IMR-90 (cell line): ENCODE data around the gene SPATA24. TPM values are rescaled to one million over a fixed set of nuclear protein-coding genes. Genes with fewer than 3 reads are reported as not detected.

Experiments
- ATAC-seq: fragments of 200-7000 bp; cut with Tn5 transposase; 2 replicates; pipeline ENCODE4 v1.9.1; 2020; ENCODE audit warnings: low read depth, mild to moderate bottlenecking, moderate library complexity
- BruUV-seq: library from RNA; stranded (reverse); fragments of 400-500 nt; replicated peaks from 2 replicates; lab custom pipeline; 2021; lab: Mats Ljungman, UMichigan
- CTCF ChIA-PET: fragments of 300-600 bp; formaldehyde crosslinking; extraction: SDS; loops from one replicate; lab custom pipeline; 2021; ENCODE audit warnings: antibody characterized with exemption; lab: Yijun Ruan, JAX
- POLR2A ChIA-PET: fragments of 300-600 bp; sonication (Branson Sonifier 250); formaldehyde crosslinking; loops from one replicate; lab custom pipeline; 2022; ENCODE audit warnings: antibody characterized with exemption; ENCODE audit not compliant: unreplicated experiment; lab: Charles Lee
- DNase-seq: peaks from one replicate; pipeline ENCODE4 v3.0.0; 2013
- H2AFZ ChIP-seq: replicated peaks from 2 replicates; pipeline ENCODE3; 2013; ENCODE audit warnings: low read length, mild to moderate bottlenecking; ENCODE audit not compliant: poor library complexity
- H2AK5ac ChIP-seq: 2 replicates; pipeline ENCODE4 v1.6.1; 2013; ENCODE audit warnings: low read depth, low read length, inconsistent platforms
- H2AK9ac ChIP-seq: replicated peaks from 2 replicates; pipeline ENCODE3; 2013; ENCODE audit warnings: mild to moderate bottlenecking, low read depth, low read length, moderate library complexity; ENCODE audit not compliant: poor library complexity
- H2BK120ac ChIP-seq: 2 replicates; pipeline ENCODE4 v1.6.1; 2013; ENCODE audit warnings: low read depth, low read length, inconsistent platforms
- H2BK15ac ChIP-seq: 3 replicates; pipeline ENCODE4 v1.6.1; 2013; ENCODE audit warnings: low read depth, low read length, inconsistent platforms
- H2BK20ac ChIP-seq: 2 replicates; pipeline ENCODE4 v1.6.1; 2013; ENCODE audit warnings: low read depth, mild to moderate bottlenecking, inconsistent platforms, low read length, moderate library complexity
- H2BK5ac ChIP-seq: 2 replicates; pipeline ENCODE4 v1.6.1; 2013; ENCODE audit warnings: mild to moderate bottlenecking, low read depth, low read length, inconsistent platforms; ENCODE audit not compliant: poor library complexity, severe bottlenecking
- H3K14ac ChIP-seq: replicated peaks from 2 replicates; pipeline ENCODE4 v1.6.1; 2013; ENCODE audit warnings: low read depth, low read length, inconsistent platforms
- H3K18ac ChIP-seq: 2 replicates; pipeline ENCODE4 v1.6.1; 2013; ENCODE audit warnings: low read depth, low read length, control low read depth
- H3K23ac ChIP-seq: 2 replicates; pipeline ENCODE4 v1.6.1; 2013; ENCODE audit warnings: low read depth, low read length, inconsistent platforms
- H3K27ac ChIP-seq: 2 replicates; pipeline ENCODE4 v1.5.1; 2013; ENCODE audit warnings: mild to moderate bottlenecking, control low read depth, low read length; ENCODE audit not compliant: insufficient read depth
- H3K27me3 ChIP-seq: 2 replicates; pipeline ENCODE4 v1.6.1; 2013; ENCODE audit warnings: low read length; ENCODE audit not compliant: control insufficient read depth, insufficient read depth
- H3K36me3 ChIP-seq: 2 replicates; pipeline ENCODE4 v1.6.1; 2013; ENCODE audit warnings: low read length, mixed read lengths; ENCODE audit not compliant: control insufficient read depth, insufficient read depth
- H3K4ac ChIP-seq: 2 replicates; pipeline ENCODE4 v1.6.1; 2013; ENCODE audit warnings: low read depth, low read length, inconsistent platforms
- H3K4me1 ChIP-seq: 2 replicates; pipeline ENCODE4 v1.6.1; 2013; ENCODE audit warnings: low read length, mixed read lengths; ENCODE audit not compliant: control insufficient read depth, insufficient read depth
- H3K4me2 ChIP-seq: 2 replicates; pipeline ENCODE4 v1.6.1; 2013; ENCODE audit warnings: low read depth, mild to moderate bottlenecking, control low read depth, low read length, moderate library complexity
- H3K4me3 ChIP-seq: 2 replicates; pipeline ENCODE4 v1.5.1; 2013; ENCODE audit warnings: low read depth, mild to moderate bottlenecking, control low read depth, low read length, moderate library complexity; ENCODE audit not compliant: insufficient read depth
- H3K56ac ChIP-seq: 2 replicates; pipeline ENCODE4 v1.6.1; 2013; ENCODE audit warnings: low read length, inconsistent platforms; ENCODE audit not compliant: insufficient read depth; ENCODE audit errors: extremely low read depth
- H3K79me1 ChIP-seq, 2 experiments: 2 replicates each; pipeline ENCODE4 v1.6.1; 2013; ENCODE audit warnings: low read length in 2 of 2, inconsistent platforms in 1 of 2, low read depth in 1 of 2
- H3K9ac ChIP-seq: 2 replicates; pipeline ENCODE4 v1.6.1; 2013; ENCODE audit warnings: low read depth, low read length, control low read depth
- H3K9me1 ChIP-seq: 2 replicates; pipeline ENCODE4 v1.6.1; 2013; ENCODE audit warnings: low read length, inconsistent platforms; ENCODE audit not compliant: insufficient read depth
- H3K9me3 ChIP-seq: 2 replicates; pipeline ENCODE4 v1.6.1; 2013; ENCODE audit warnings: low read length; ENCODE audit not compliant: control insufficient read depth, insufficient read depth
- H4K20me1 ChIP-seq: 2 replicates; pipeline ENCODE4 v1.6.1; 2013; ENCODE audit warnings: low read length, inconsistent platforms; ENCODE audit not compliant: insufficient read depth
- H4K5ac ChIP-seq: 2 replicates; pipeline ENCODE4 v1.6.1; 2013; ENCODE audit warnings: mild to moderate bottlenecking, low read depth, low read length, control low read depth
- H4K8ac ChIP-seq, 2 experiments: 2 replicates each; pipeline ENCODE4 v1.6.1; 2013; ENCODE audit warnings: low read depth in 2 of 2, low read length in 2 of 2, control low read depth in 1 of 2, inconsistent platforms in 1 of 2
- H4K91ac ChIP-seq: 2 replicates; pipeline ENCODE4 v1.6.1; 2013; ENCODE audit warnings: low read depth, low read length, inconsistent platforms; ENCODE audit not compliant: insufficient read depth
- BHLHE40 ChIP-seq: fragments of 150-350 bp; IDR thresholded peaks from 2 replicates; pipeline ENCODE4 v1.6.1; 2016; ENCODE audit warnings: mild to moderate bottlenecking, low read depth, low read length
- FOS ChIP-seq: fragments of 150-350 bp; IDR thresholded peaks from 2 replicates; pipeline ENCODE4 v1.6.1; 2016; ENCODE audit warnings: low read depth, low read length
- MAFK ChIP-seq: IDR thresholded peaks from 2 replicates; pipeline ENCODE4 v1.6.1; 2012; ENCODE audit warnings: low read depth, low read length, improper control_type of control experiment
- MAZ ChIP-seq: IDR thresholded peaks from 2 replicates; pipeline ENCODE4 v1.6.1; 2012; ENCODE audit warnings: low read depth, mild to moderate bottlenecking, low read length, improper control_type of control experiment, moderate library complexity, borderline replicate concordance
- MXI1 ChIP-seq: IDR thresholded peaks from 2 replicates; pipeline ENCODE4 v1.6.1; 2012; ENCODE audit warnings: low read depth, mild to moderate bottlenecking, low read length, moderate library complexity, borderline replicate concordance
- NFE2L2 ChIP-seq: fragments of 150-350 bp; IDR thresholded peaks from 2 replicates; pipeline ENCODE4 v1.6.1; 2016; ENCODE audit warnings: low read depth, mild to moderate bottlenecking, low read length
- WGBS, 2 experiments: methylation state at CpG; one replicate each; pipeline versions ENCODE4 v1.1.5 to v1.1.7; 2013; ENCODE audit warnings: missing lambda C conversion rate in 2 of 2; ENCODE audit not compliant: insufficient read length in 1 of 2; ENCODE audit errors: extremely low coverage in 2 of 2; 5-methylcytosine and 5-hydroxymethylcytosine counted together
- dilution Hi-C: fragments of 300-500 bp; cut with HindIII; formaldehyde crosslinking; loops from one replicate; pipeline ENCODE4 v1.14.3; 2018; ENCODE audit warnings: low sequenced_read_pairs; ENCODE audit not compliant: unreplicated experiment
- in situ Hi-C: fragments of 300-500 bp; cut with MboI; formaldehyde crosslinking; loops from 3 replicates; pipeline ENCODE4 v1.14.3; 2019; ENCODE audit warnings: low sequenced_read_pairs, inconsistent platforms, mixed read lengths
- intact Hi-C: fragments of 100-400 bp; cut with micrococcal nuclease; formaldehyde crosslinking; loops from 2 replicates; pipeline ENCODE4 v1.10.0; 2022
- polyA plus RNA-seq, 3 experiments: library from polyadenylated mRNA; depleted of rRNA; stranded (reverse); fragments of >200 nt; gene quantifications; 2 replicates each; pipeline ENCODE4 v1.2.3, GENCODE V29; 2012; ENCODE audit warnings: low replicate concordance in 1 of 3
- total RNA-seq: library from RNA; depleted of rRNA; stranded (reverse); fragments of >200 nt; gene quantifications from 2 replicates; pipeline ENCODE4 v1.2.3, GENCODE V29; 2012
- TF ChIP-seq, protein P1 (sequence below): conservative IDR thresholded peaks from 2 replicates; pipeline ENCODE4 v1.5.1; 2012; ENCODE audit warnings: mild to moderate bottlenecking, low read depth, low read length, improper control_type of control experiment
- TF ChIP-seq, protein P2 (sequence below): fragments of 150-350 bp; IDR thresholded peaks from 2 replicates; pipeline ENCODE4 v1.6.1; 2017; ENCODE audit warnings: mild to moderate bottlenecking, antibody characterized with exemption, low read length, low read depth

The SPATA24 gene
- total and polyA plus RNA-seq, 2 of the 4 experiments (the other 2 are of a cell fraction), result 4.1 to 4.3 TPM

DNA sequence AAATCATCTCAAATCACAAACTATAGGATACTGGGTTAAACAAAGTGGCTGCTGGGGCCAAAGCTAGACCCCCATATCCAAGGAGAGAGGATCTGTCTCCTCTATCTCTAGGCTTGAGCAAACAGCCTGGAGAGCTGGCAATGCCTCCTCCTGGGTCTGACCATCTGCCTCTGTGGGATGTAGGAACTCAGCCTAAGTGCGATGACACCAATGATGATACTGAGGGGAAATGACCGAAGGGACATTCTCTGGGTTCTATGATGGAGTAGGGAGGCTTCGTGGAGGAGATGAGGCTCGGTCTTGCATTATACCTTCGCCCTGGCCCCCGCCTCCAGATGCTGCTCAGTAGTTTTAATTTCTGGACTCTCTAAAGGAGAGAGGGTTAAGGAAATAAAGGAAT lies 9.3 kb upstream of the SPATA24 start:
- POLR2A ChIA-PET, result no interaction called here

More for the DNA sequence above, 9.3 kb upstream of the SPATA24 start:
- H2BK20ac ChIP-seq, result no peak overlapping the region
- no peak overlapping the region for H3K4me2 ChIP-seq
- H4K8ac ChIP-seq, result no peak overlapping the region
- no peak for ATAC-seq
- no peak overlapping the region for H3K56ac ChIP-seq
- in situ Hi-C loops (no loop called here), intact Hi-C loops (no loop called here), dilution Hi-C loops (loop anchor here (25.0 kb wide), 1 partner anchor 99 kb away; no protein-coding TSS in a partner anchor)
- no peaks in the 10 kb centered on the region for H3K9me3 ChIP-seq
- no peak overlapping the region for H3K14ac ChIP-seq
- no peak overlapping the region for H2AFZ ChIP-seq
- CTCF ChIA-PET, result interaction anchor here (0.8 kb wide), 1 partner anchor 9 kb away, joined by 3 read pairs; the partner anchor contains the start of gene SPATA24
- H3K27me3 ChIP-seq, result no peaks in the 10 kb centered on the region
- no peak for DNase-seq
- no peak overlapping the region for H2AK9ac ChIP-seq
- H4K20me1 ChIP-seq, result no peaks in the 10 kb centered on the region
- H3K9ac ChIP-seq, result no peak overlapping the region
- no peaks in the 10 kb centered on the region for H3K9me1 ChIP-seq
- H3K23ac ChIP-seq, result no peak overlapping the region
- no peak overlapping the region for H4K91ac ChIP-seq
- BruUV-seq, result no TSS peak
- H2AK5ac ChIP-seq, result no peak overlapping the region
- H3K36me3 ChIP-seq, result peaks cover 9% of the 10 kb centered on the region; the same call in 1 of the 2 replicates
- no peaks in the 10 kb centered on the region for H3K79me1 ChIP-seq
- no peak overlapping the region for H2BK15ac ChIP-seq
- no peak overlapping the region for H2BK120ac ChIP-seq
- no peak overlapping the region for H3K4me3 ChIP-seq
- TF ChIP-seq MXI1 (no peak), NFE2L2 (no peak), MAZ (no peak), FOS (no peak), BHLHE40 (no peak), MAFK (no peak)
- TF ChIP-seq, protein P1, sequence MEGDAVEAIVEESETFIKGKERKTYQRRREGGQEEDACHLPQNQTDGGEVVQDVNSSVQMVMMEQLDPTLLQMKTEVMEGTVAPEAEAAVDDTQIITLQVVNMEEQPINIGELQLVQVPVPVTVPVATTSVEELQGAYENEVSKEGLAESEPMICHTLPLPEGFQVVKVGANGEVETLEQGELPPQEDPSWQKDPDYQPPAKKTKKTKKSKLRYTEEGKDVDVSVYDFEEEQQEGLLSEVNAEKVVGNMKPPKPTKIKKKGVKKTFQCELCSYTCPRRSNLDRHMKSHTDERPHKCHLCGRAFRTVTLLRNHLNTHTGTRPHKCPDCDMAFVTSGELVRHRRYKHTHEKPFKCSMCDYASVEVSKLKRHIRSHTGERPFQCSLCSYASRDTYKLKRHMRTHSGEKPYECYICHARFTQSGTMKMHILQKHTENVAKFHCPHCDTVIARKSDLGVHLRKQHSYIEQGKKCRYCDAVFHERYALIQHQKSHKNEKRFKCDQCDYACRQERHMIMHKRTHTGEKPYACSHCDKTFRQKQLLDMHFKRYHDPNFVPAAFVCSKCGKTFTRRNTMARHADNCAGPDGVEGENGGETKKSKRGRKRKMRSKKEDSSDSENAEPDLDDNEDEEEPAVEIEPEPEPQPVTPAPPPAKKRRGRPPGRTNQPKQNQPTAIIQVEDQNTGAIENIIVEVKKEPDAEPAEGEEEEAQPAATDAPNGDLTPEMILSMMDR, result no peak
- TF ChIP-seq, protein P2, sequence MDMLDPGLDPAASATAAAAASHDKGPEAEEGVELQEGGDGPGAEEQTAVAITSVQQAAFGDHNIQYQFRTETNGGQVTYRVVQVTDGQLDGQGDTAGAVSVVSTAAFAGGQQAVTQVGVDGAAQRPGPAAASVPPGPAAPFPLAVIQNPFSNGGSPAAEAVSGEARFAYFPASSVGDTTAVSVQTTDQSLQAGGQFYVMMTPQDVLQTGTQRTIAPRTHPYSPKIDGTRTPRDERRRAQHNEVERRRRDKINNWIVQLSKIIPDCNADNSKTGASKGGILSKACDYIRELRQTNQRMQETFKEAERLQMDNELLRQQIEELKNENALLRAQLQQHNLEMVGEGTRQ, result no peak
- H3K18ac ChIP-seq, result no peak overlapping the region
- no peak overlapping the region for H3K4ac ChIP-seq
- WGBS, 2 experiments, result no CpG with 5 or more reads among the region's 6 CpGs
- no peak overlapping the region for H3K27ac ChIP-seq
- peaks cover 4% of the 10 kb centered on the region; the same call in 1 of the 2 replicates for H3K4me1 ChIP-seq
- H2BK5ac ChIP-seq, result no peak overlapping the region
- H4K5ac ChIP-seq, result no peak overlapping the region
